Stimulated activated memory B cell treated with anti-CD40 and anti-IgM and Interleukin-4, amounts not matched to agents 10 μg/mL and 1 μg/mL and 100 μg/mL, for 72 hours (primary cell): ENCODE measurements around the gene PIK3R3.

Experiments used
- ATAC-seq: fragments of 150-1000 bp; cut with Tn5 transposase; 2 replicates; pipeline ENCODE4 v1.10.0; 2021
- H3K27ac Mint-ChIP-seq: one replicate; pipeline ENCODE4 v1.8.0; 2022; ENCODE audit warnings: mild to moderate bottlenecking, mixed read lengths
- H3K27me3 Mint-ChIP-seq: one replicate; pipeline ENCODE4 v1.8.0; 2022; ENCODE audit warnings: mixed read lengths
- H3K36me3 Mint-ChIP-seq: one replicate; pipeline ENCODE4 v1.8.0; 2022; ENCODE audit warnings: mixed read lengths
- H3K4me1 Mint-ChIP-seq: one replicate; pipeline ENCODE4 v1.8.0; 2022; ENCODE audit warnings: mixed read lengths
- H3K4me3 Mint-ChIP-seq: one replicate; pipeline ENCODE4 v1.8.0; 2022; ENCODE audit warnings: mild to moderate bottlenecking, moderate library complexity, mixed read lengths
- H3K9me3 Mint-ChIP-seq: one replicate; pipeline ENCODE4 v1.8.0; 2022; ENCODE audit warnings: mixed read lengths

The PIK3R3 gene

DNA sequence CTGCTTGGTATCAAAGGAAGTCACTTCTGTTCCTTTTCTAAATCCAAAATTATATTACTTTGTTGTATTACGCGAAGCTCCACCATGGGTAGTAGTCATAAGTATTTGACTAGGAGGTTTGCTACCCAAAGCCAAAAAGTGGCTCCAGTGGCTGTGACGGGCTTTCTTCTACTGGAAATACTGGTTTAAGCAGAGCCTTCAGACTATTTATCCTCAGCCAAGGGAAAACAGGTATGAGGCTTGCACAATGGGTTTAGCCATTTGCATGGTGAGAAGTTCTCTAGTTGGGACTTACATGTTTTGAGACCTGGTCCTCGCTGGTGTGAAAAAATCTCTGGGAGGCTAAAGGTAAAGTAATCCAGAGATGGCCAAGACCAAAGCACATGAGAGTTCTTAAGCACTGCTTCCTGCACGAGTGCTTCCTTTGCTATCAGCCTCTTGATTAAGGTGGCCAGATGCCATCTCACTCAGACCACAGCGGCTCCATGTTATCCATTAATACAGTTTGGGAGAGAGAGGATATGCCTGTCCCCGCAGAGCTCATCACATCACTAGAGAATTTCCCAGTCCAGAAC, 121.2 kb downstream of the PIK3R3 start:
- Mint-ChIP-seq H3K4me3 (no peak overlapping the region), H3K4me1 (no peaks in the 10 kb centered on the region), H3K9me3 (no peaks in the 10 kb centered on the region), H3K27me3 (no peaks in the 10 kb centered on the region), H3K36me3 (peaks cover 50% of the 10 kb centered on the region), H3K27ac (no peak overlapping the region)
- ATAC-seq: no peak

DNA sequence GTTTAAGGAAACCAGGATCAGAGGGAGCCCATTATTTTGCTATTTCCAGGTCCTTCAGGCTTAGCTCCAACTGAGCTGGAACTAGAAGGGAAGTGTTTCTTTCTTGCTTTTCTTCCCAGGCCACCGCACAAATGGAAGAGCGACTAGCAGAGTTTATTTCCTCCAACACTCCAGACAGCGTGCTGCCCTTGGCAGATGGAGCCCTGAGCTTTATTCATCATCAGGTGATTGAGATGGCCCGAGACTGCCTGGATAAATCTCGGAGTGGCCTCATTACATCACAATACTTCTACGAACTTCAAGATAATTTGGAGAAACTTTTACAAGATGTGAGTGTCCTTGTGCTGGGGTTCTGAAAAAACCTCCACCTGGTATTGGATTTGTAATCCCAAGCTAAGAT, 121.8 kb downstream of the PIK3R3 start:
- H3K27me3 Mint-ChIP-seq: no peaks in the 10 kb centered on the region
- no peaks in the 10 kb centered on the region for H3K4me1 Mint-ChIP-seq
- no peak overlapping the region for H3K4me3 Mint-ChIP-seq
- H3K27ac Mint-ChIP-seq: no peak overlapping the region
- no peak for ATAC-seq
- H3K36me3 Mint-ChIP-seq: peaks cover 50% of the 10 kb centered on the region
- H3K9me3 Mint-ChIP-seq: no peaks in the 10 kb centered on the region

DNA sequence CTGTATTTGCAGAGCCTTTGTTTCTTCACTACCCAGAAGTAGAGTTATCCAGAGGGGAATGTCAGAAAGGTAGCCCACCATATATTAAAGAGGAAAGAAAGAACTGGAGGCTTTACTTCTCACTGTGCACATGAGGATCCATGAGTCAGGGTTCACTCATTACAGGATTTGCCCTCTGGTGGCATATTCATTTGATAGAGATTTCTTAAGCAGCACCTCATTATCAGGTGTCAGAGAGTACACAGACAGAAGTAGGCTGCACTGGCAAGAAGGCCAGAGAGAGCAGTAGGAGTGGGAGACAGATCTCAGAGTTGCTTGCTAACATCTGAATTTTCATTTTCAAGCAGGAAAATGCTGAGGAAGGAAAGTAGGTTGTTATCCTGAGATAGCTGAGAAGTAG, 123.8 kb downstream of the PIK3R3 start:
- Mint-ChIP-seq H3K27me3 (no peaks in the 10 kb centered on the region), H3K4me1 (no peaks in the 10 kb centered on the region), H3K36me3 (peaks cover 60% of the 10 kb centered on the region), H3K4me3 (no peak overlapping the region), H3K27ac (no peak overlapping the region), H3K9me3 (no peaks in the 10 kb centered on the region)
- no peak for ATAC-seq

DNA sequence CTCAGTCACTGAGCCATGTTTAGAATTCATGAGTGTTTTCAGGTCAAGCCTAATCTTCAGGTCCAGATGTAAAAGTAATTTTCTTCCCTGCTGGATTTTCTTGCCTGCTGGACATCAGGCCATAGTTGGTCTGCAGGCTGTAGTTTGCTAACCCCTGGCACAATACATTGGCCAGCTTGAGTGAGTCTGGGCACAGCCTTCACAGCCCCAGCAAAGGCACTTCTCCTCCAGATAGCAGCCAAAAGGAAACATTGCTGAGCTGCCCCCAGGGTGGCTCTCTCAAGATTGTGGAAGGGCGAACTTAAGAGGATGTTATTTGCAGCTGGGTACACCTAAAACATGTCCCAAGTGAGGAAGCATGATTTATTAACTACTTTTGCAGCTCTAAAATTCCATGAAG, 126.8 kb downstream of the PIK3R3 start:
- no peaks in the 10 kb centered on the region for H3K9me3 Mint-ChIP-seq
- H3K4me1 Mint-ChIP-seq: no peaks in the 10 kb centered on the region
- ATAC-seq: no peak
- no peak overlapping the region for H3K4me3 Mint-ChIP-seq
- no peak overlapping the region for H3K27ac Mint-ChIP-seq
- H3K27me3 Mint-ChIP-seq: no peaks in the 10 kb centered on the region
- H3K36me3 Mint-ChIP-seq: peaks cover 49% of the 10 kb centered on the region

DNA sequence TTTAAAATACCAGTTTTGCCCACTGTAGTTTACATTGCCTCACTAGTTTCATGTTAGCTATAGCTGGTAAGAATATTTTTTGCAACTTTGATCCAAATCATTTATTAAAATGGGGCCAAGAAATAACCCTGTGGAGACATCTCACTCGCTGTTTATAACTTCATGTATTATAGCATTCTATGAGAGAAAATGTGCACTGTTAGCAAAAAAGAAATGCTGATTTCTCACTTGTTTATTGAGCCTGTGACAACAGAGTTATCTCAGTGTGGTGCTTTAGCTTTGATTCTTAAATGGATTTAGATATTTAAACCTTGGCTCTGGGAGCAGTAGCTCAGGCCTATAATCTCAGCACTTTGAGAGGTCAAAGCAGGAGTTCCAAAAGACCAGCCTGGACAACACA, 127.9 kb downstream of the PIK3R3 start:
- peaks cover 48% of the 10 kb centered on the region for H3K36me3 Mint-ChIP-seq
- no peak overlapping the region for H3K27ac Mint-ChIP-seq
- no peaks in the 10 kb centered on the region for H3K4me1 Mint-ChIP-seq
- H3K27me3 Mint-ChIP-seq: no peaks in the 10 kb centered on the region
- no peak for ATAC-seq
- H3K4me3 Mint-ChIP-seq: no peak overlapping the region
- H3K9me3 Mint-ChIP-seq: no peaks in the 10 kb centered on the region

DNA sequence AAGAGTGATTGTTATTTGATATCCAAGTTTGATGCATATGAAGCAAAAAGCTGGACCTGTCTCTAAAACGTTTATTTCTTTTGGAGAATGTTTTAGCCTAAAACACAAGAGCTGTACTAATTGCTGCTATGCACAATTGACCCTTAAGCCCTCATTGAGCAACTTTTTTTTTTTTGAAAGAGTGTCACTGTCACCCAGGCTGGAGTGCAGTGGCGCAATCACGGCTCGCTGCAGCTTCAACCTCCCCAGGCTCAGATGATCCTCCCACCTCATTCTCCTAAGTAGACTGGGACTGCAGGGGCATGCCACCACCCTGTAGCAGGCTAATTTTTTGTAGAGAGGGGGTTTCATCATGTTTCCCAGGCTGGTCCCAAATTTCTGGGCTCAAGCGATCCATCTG, 129.1 kb downstream of the PIK3R3 start:
- H3K36me3 Mint-ChIP-seq: peaks cover 41% of the 10 kb centered on the region
- H3K9me3 Mint-ChIP-seq: no peaks in the 10 kb centered on the region
- H3K27ac Mint-ChIP-seq: no peak overlapping the region
- no peak for ATAC-seq
- H3K27me3 Mint-ChIP-seq: no peaks in the 10 kb centered on the region
- no peaks in the 10 kb centered on the region for H3K4me1 Mint-ChIP-seq
- no peak overlapping the region for H3K4me3 Mint-ChIP-seq

DNA sequence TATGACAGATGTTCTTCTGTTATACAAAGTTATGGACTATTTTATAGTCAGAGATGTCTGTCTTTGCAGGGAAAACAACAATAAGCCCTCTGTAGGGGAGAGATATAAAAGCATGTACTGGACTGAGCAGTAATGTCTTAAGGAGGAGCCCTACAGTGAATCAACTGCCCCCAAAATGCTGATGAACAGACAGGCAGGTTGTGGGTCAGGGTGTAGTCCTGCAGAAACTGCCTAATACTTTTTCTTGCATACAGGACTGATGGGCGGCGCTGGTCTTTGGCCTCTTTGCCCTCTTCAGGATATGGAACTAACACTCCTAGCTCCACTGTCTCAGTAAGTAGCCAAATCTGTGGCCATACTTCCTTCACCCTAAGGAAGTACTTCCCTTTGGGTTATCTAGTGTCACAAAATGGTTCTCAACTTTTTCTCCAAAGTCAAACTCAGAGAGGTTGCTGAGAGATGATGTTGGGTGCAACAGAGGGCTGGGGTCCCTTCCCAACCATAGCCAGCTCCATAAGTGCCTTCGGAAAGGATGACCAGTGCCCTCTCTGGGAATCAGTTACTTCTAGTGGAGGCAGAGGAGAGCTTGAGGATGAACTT, 129.8 kb downstream of the PIK3R3 start:
- H3K4me1 Mint-ChIP-seq: no peaks in the 10 kb centered on the region
- H3K4me3 Mint-ChIP-seq: no peak overlapping the region
- ATAC-seq: no peak
- H3K27ac Mint-ChIP-seq: no peak overlapping the region
- no peaks in the 10 kb centered on the region for H3K27me3 Mint-ChIP-seq
- peaks cover 34% of the 10 kb centered on the region for H3K36me3 Mint-ChIP-seq
- no peaks in the 10 kb centered on the region for H3K9me3 Mint-ChIP-seq

DNA sequence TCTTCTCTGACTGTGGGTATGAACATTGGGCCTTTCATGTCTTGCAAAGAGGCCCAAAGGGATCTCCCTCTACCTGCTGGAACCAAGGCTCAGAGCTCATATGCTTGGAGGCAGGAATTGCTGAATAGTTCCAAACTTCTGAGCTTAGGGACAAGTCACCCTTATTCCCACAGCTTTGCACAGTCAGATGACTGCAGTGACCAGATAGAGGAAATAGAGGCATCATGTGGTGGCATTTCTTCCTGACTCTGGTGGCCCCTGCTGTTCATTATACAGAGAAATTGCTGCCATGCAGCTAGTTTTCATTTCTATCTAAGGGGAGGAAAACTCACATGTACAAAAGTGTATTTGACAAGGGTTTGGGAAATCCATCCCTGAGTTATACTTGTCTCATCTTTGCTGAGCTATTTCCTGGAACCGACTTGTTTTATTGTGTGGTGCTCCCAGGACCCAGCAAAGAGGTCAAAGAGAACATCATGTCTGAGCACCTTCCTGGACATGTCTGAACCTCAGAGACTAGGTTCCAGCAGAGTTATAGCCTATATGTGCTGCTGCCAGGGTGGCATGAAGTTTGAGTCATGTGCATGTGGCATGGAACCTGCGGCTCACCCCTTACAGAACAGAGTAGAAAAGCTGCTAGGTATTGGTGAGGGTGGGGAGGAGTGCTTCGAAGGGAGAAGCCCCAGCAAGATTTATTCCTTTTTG, 131.2 kb downstream of the PIK3R3 start:
- no peaks in the 10 kb centered on the region for H3K27me3 Mint-ChIP-seq
- ATAC-seq: no peak
- H3K4me1 Mint-ChIP-seq: no peaks in the 10 kb centered on the region
- no peak overlapping the region for H3K27ac Mint-ChIP-seq
- H3K9me3 Mint-ChIP-seq: no peaks in the 10 kb centered on the region
- H3K36me3 Mint-ChIP-seq: peaks cover 29% of the 10 kb centered on the region
- H3K4me3 Mint-ChIP-seq: no peak overlapping the region

DNA sequence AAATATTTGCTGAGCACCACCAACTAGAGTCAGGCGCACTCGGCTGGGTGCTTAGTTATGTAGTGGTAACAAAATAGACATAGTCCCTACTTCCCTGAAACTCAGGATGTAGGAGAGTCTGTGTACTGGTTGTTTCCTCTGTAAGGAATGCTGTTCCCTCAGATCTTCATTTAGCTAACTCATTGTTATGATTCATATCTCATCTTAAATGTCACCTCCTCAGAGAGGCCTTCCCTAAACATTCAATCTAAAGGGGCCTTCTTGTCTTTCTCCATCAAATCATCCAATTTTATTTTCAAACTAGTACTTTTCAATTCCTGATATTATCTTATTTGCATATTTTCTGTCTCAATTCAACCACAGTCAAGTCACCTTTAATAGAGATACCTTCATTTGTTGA, 132.9 kb downstream of the PIK3R3 start:
- H3K36me3 Mint-ChIP-seq: peaks cover 29% of the 10 kb centered on the region
- no peak for ATAC-seq
- no peak overlapping the region for H3K27ac Mint-ChIP-seq
- H3K4me1 Mint-ChIP-seq: no peaks in the 10 kb centered on the region
- H3K4me3 Mint-ChIP-seq: no peak overlapping the region
- H3K9me3 Mint-ChIP-seq: no peaks in the 10 kb centered on the region
- no peaks in the 10 kb centered on the region for H3K27me3 Mint-ChIP-seq

DNA sequence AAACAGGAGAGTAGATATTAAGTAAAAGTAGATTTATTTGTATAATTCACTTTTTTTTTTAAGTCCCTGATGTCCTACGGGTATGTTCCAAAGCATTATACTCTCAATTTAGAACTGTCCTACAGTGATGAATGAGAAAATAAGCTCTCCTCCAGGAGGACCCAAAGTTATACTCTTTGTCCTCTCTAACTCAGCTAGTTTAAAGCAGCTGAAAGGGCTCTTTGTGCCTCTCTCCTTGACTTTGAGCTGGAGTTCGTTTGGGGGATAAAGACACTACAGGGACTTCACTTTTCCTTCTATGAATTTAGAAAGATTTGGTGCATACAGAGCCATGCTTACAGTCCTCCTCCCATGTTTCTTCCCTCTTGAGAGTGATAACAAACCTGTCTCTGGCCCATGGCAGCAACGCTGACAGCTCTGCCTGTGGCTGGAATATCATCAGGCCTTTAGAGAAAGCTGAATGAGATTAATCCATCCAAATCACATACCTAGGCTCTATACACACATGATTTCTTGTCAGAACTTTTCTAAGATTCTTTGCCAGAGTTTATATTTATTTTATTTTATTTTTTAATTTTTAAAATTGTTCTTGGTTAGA, 134.3 kb downstream of the PIK3R3 start:
- ATAC-seq: no peak
- H3K36me3 Mint-ChIP-seq: peaks cover 20% of the 10 kb centered on the region
- H3K9me3 Mint-ChIP-seq: no peaks in the 10 kb centered on the region

DNA sequence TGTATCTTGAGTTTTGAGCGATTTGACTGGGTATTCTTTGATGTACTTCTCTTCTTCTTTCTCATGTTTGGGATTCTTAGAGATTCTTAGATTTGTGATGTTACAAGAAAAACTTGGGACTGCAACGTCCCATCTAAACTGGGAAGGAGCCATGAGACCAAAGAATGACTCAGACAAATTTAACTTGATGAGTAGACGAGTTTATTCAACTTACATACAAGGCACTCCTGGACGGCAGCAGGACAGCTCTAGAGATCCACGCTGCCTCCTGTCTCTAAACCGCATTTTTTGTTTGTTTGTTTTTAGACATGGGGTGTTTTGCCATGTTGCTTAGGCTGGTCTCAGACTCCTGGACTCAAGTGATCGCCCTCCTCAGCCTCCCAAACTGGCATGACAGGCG, 137.1 kb downstream of the PIK3R3 start:
- Mint-ChIP-seq H3K27ac (no peak overlapping the region), H3K9me3 (no peaks in the 10 kb centered on the region), H3K4me3 (no peak overlapping the region), H3K27me3 (no peaks in the 10 kb centered on the region), H3K4me1 (peaks cover 7% of the 10 kb centered on the region), H3K36me3 (peaks cover 16% of the 10 kb centered on the region)
- no peak for ATAC-seq

More for the DNA sequence above, 134.3 kb downstream of the PIK3R3 start:
- Mint-ChIP-seq H3K4me3 (no peak overlapping the region), H3K4me1 (no peaks in the 10 kb centered on the region), H3K27ac (no peak overlapping the region), H3K27me3 (no peaks in the 10 kb centered on the region)

DNA sequence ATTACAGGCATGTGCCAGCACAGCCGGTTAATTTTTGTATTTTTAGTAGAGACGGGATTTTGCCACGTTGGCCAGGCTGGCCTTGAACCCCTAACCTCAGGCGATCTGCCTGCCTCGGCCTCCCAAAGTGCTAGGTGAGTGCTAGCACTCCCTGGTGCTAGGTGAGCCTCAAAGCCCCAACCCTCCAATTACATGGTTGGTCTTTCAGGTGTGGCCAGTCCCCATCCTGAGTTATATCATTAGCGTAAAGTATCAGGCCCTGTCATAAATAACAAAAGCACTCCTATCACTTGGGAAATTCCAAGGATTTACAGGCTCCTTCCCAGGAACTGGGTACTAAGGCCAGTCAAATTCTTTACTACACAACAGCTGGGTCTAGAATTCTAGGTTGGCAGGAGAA, 138.0 kb downstream of the PIK3R3 start:
- Mint-ChIP-seq H3K27ac (no peak overlapping the region), H3K4me1 (peaks cover 9% of the 10 kb centered on the region), H3K9me3 (no peaks in the 10 kb centered on the region), H3K27me3 (no peaks in the 10 kb centered on the region), H3K4me3 (no peak overlapping the region), H3K36me3 (peaks cover 16% of the 10 kb centered on the region)
- ATAC-seq: no peak
